HL-60 (cell line): ENCODE measurements around the gene ARL4A.

Source experiments
- DNase-seq, 2 experiments: peaks; one replicate each; pipeline ENCODE4 v3.0.0-alpha.2; 2010 to 2020; ENCODE audit warnings: low read depth in 1 of 2, low spot score in 1 of 2
- H3K27ac ChIP-seq: fragments of 250-450 bp; sonication (Bioruptor Pico); replicated peaks from 2 replicates; pipeline ENCODE4 v1.5.1; 2020; ENCODE audit warnings: mild to moderate bottlenecking, moderate library complexity
- H3K27me3 ChIP-seq: fragments of 250-450 bp; sonication (Bioruptor Pico); 2 replicates; pipeline ENCODE4 v1.5.1; 2021; ENCODE audit warnings: mild to moderate bottlenecking, moderate library complexity; ENCODE audit not compliant: insufficient read depth, poor library complexity, severe bottlenecking
- H3K4me3 ChIP-seq: replicated peaks from 2 replicates; pipeline ENCODE4 v1.5.1; 2011; ENCODE audit warnings: mild to moderate bottlenecking, control low read depth, low read length; ENCODE audit not compliant: insufficient read depth
- CTCF ChIP-seq: IDR thresholded peaks from one replicate; pipeline ENCODE4 v1.5.1; 2011; ENCODE audit warnings: low read length, control low read depth, inconsistent platforms; ENCODE audit not compliant: insufficient read depth
- GABPA ChIP-seq: IDR thresholded peaks from 2 replicates; pipeline ENCODE4 v1.6.1; 2012; ENCODE audit warnings: low read depth
- POLR2AphosphoS5 ChIP-seq: IDR thresholded peaks from 2 replicates; pipeline ENCODE4 v1.6.1; 2012; ENCODE audit warnings: low read depth
- SPI1 ChIP-seq: IDR thresholded peaks from 2 replicates; pipeline ENCODE4 v1.6.1; 2012; ENCODE audit warnings: low read depth, mild to moderate bottlenecking, borderline replicate concordance
- TF ChIP-seq, protein P1 (sequence below): IDR thresholded peaks from 2 replicates; pipeline ENCODE4 v1.6.1; 2012; ENCODE audit warnings: low read depth; ENCODE audit not compliant: insufficient replicate concordance

The ARL4A gene

GRCh38 chr7:12730523-12730922 lies 43.1 kb downstream of the ARL4A start:
- DNase-seq = no peak
- H3K27ac ChIP-seq = no peak overlapping the region
- H3K4me3 ChIP-seq = no peak overlapping the region
- no peaks in the 10 kb centered on the region for H3K27me3 ChIP-seq
- TF ChIP-seq SPI1 = no peak
- TF ChIP-seq GABPA = no peak
- TF ChIP-seq CTCF = no peak
- no peak for TF ChIP-seq POLR2AphosphoS5
- TF ChIP-seq, protein P1, sequence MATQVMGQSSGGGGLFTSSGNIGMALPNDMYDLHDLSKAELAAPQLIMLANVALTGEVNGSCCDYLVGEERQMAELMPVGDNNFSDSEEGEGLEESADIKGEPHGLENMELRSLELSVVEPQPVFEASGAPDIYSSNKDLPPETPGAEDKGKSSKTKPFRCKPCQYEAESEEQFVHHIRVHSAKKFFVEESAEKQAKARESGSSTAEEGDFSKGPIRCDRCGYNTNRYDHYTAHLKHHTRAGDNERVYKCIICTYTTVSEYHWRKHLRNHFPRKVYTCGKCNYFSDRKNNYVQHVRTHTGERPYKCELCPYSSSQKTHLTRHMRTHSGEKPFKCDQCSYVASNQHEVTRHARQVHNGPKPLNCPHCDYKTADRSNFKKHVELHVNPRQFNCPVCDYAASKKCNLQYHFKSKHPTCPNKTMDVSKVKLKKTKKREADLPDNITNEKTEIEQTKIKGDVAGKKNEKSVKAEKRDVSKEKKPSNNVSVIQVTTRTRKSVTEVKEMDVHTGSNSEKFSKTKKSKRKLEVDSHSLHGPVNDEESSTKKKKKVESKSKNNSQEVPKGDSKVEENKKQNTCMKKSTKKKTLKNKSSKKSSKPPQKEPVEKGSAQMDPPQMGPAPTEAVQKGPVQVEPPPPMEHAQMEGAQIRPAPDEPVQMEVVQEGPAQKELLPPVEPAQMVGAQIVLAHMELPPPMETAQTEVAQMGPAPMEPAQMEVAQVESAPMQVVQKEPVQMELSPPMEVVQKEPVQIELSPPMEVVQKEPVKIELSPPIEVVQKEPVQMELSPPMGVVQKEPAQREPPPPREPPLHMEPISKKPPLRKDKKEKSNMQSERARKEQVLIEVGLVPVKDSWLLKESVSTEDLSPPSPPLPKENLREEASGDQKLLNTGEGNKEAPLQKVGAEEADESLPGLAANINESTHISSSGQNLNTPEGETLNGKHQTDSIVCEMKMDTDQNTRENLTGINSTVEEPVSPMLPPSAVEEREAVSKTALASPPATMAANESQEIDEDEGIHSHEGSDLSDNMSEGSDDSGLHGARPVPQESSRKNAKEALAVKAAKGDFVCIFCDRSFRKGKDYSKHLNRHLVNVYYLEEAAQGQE = no peak

- DNase-seq = no peak
- TF ChIP-seq GABPA = no peak
- TF ChIP-seq, protein P1 = no peak
- Histone ChIP-seq H3K27me3 (no peaks in the 10 kb centered on the region), H3K4me3 (no peak overlapping the region), H3K27ac (no peak overlapping the region)
Observed at GRCh38 chr7:12731214-12731656, 43.8 kb downstream of the ARL4A start.

- H3K27ac ChIP-seq = no peak overlapping the region
- TF ChIP-seq CTCF = no peak
- TF ChIP-seq GABPA = no peak
- TF ChIP-seq, protein P1 = no peak
- no peak for TF ChIP-seq SPI1
- TF ChIP-seq POLR2AphosphoS5 = no peak
- H3K27me3 ChIP-seq = no peaks in the 10 kb centered on the region
- DNase-seq = no peak
- H3K4me3 ChIP-seq = no peak overlapping the region
Observed at GRCh38 chr7:12731775-12732174, 44.3 kb downstream of the ARL4A start.

- Histone ChIP-seq H3K4me3 (no peak overlapping the region), H3K27me3 (no peaks in the 10 kb centered on the region), H3K27ac (no peak overlapping the region)
- no peak for DNase-seq
- TF ChIP-seq POLR2AphosphoS5 = no peak
- TF ChIP-seq SPI1 = no peak
- no peak for TF ChIP-seq GABPA
- TF ChIP-seq, protein P1 = no peak
- no peak for TF ChIP-seq CTCF
Observed at GRCh38 chr7:12732428-12732827, 45.0 kb downstream of the ARL4A start.
